HepG2 (cell line): ENCODE data around the gene MSMB. TPM values are rescaled to one million over a fixed set of nuclear protein-coding genes. Genes with fewer than 3 reads are reported as not detected.

Source experiments
- FOXA1 ChIP-seq, 2 experiments: fragments of 450-650 bp in 1 of 2; sonication (generic) in 1 of 2; formaldehyde crosslinking in 1 of 2; IDR thresholded peaks; 2 replicates each; pipeline versions ENCODE4 v1.4.0 to v1.6.1; 2016 to 2020; ENCODE audit warnings: missing genetic modification reagents in 1 of 2
- GTF2F1 ChIP-seq: fragments of 150-350 bp; IDR thresholded peaks from 2 replicates; pipeline ENCODE4 v1.6.1; 2014; ENCODE audit warnings: low read length
- HMG20B ChIP-seq: conservative IDR thresholded peaks from 2 replicates; pipeline ENCODE4 v1.6.1; 2016; ENCODE audit warnings: missing genetic modification reagents, missing compliant biosample characterization
- MATR3 ChIP-seq: sonication (generic); formaldehyde crosslinking; IDR thresholded peaks from 2 replicates; pipeline ENCODE4 v1.4.0; 2020; ENCODE audit warnings: missing genetic modification reagents
- MTF1 ChIP-seq: sonication (generic); formaldehyde crosslinking; IDR thresholded peaks from 2 replicates; pipeline ENCODE4 v1.5.0; 2020; ENCODE audit warnings: missing genetic modification reagents
- NCOA5 ChIP-seq: sonication (generic); formaldehyde crosslinking; IDR thresholded peaks from 2 replicates; pipeline ENCODE4 v1.4.0; 2020; ENCODE audit warnings: missing genetic modification reagents
- PRDM10 ChIP-seq: sonication (generic); formaldehyde crosslinking; IDR thresholded peaks from 2 replicates; pipeline ENCODE4 v1.4.0; 2020; ENCODE audit warnings: low read depth, missing genetic modification reagents
- SNRNP70 ChIP-seq: fragments of 200-400 bp; formaldehyde crosslinking; IDR thresholded peaks from 2 replicates; pipeline ENCODE4 v1.6.1; 2017; ENCODE audit warnings: mild to moderate bottlenecking, low read depth, low read length, moderate library complexity
- TEAD3 ChIP-seq: optimal IDR thresholded peaks from 2 replicates; pipeline ENCODE3; 2016; ENCODE audit warnings: borderline replicate concordance
- TIGD3 ChIP-seq: sonication (generic); formaldehyde crosslinking; IDR thresholded peaks from 2 replicates; pipeline ENCODE4 v1.5.1; 2020; ENCODE audit warnings: mild to moderate bottlenecking, missing genetic modification reagents, borderline replicate concordance
- U2AF1 ChIP-seq: fragments of 200-400 bp; formaldehyde crosslinking; optimal IDR thresholded peaks from 2 replicates; pipeline ENCODE3; 2017; ENCODE audit warnings: mild to moderate bottlenecking, low read depth, low read length
- ZNF124 ChIP-seq: sonication (generic); formaldehyde crosslinking; IDR thresholded peaks from 2 replicates; pipeline ENCODE4 v1.4.0; 2020; ENCODE audit warnings: missing genetic modification reagents
- ZNF318 ChIP-seq: sonication (generic); formaldehyde crosslinking; IDR thresholded peaks from 2 replicates; pipeline ENCODE4 v1.4.0; 2020; ENCODE audit warnings: mild to moderate bottlenecking, missing genetic modification reagents
- polyA plus RNA-seq, 8 experiments: library from polyadenylated mRNA; depleted of rRNA in 3 of 8; stranded (reverse) in 7 of 8; unstranded in 1 of 8; fragments of >200 nt; fragmentation: Illumina TruSeq in 4 of 8; extraction: Trizol in 4 of 8; gene quantifications; 2 replicates each; pipeline versions ENCODE4 v1.2.1 to v1.2.3, GENCODE V29; 2011 to 2016; ENCODE audit warnings: low read depth in 4 of 8, missing spikeins in 1 of 8, mixed read lengths in 1 of 8; ENCODE audit not compliant: insufficient read depth in 1 of 8
- total RNA-seq, 5 experiments: library from RNA; depleted of rRNA; stranded (reverse); fragments of >200 nt; fragmentation: Illumina TruSeq; extraction: Trizol; gene quantifications; 2 replicates each; pipeline ENCODE4 v1.2.3, GENCODE V29; 2016; ENCODE audit warnings: low read depth in 1 of 5

MSMB gene
- total and polyA plus RNA-seq, 2 of the 13 experiments (the other 11 are each of a cell fraction or from before 2014, with no cell fraction given): 0.84 TPM; not detected in 1

- TF ChIP-seq ZNF318: no peak
- TF ChIP-seq TEAD3 (CRISPR knock-in tag): no peak
- no peak for TF ChIP-seq MTF1 (CRISPR knock-in tag)
- TF ChIP-seq MATR3 (CRISPR knock-in tag): no peak
- TF ChIP-seq U2AF1: no peak
- no peak for TF ChIP-seq NCOA5 (CRISPR knock-in tag)
- TF ChIP-seq PRDM10: no peak
- TF ChIP-seq SNRNP70: no peak
- TF ChIP-seq ZNF124 (CRISPR knock-in tag): no peak
- TF ChIP-seq TIGD3 (CRISPR knock-in tag): no peak
- TF ChIP-seq FOXA1 (IDR thresholded peaks at IDR 0.05): no peak
- TF ChIP-seq FOXA1 (CRISPR knock-in tag; IDR thresholded peaks at IDR 0.05): no peak
- no peak for TF ChIP-seq HMG20B (CRISPR knock-in tag)
- no peak for TF ChIP-seq GTF2F1
These were observed 6.8 kb upstream of the MSMB start (continued) for GRCh38 chr10:46052791-46053375.
